ENCODE measurements around the gene ATP10B.
"Not testable (repeated sequence)": the region's sequence is repeated elsewhere in the genome, so short reads cannot be mapped to it uniquely, and the experiment has no call there.

ATP10B gene

GRCh38 chr5:160749026-160749425 is 103.0 kb downstream of the ATP10B start:
- no peak for DNase-seq

GRCh38 chr5:160747987-160748386 is 104.0 kb downstream of the ATP10B start:
- no peak for DNase-seq

- DNase-seq = no peak
Observed at GRCh38 chr5:160747559-160747958, 104.5 kb downstream of the ATP10B start.

- DNase-seq = no peak
Observed at GRCh38 chr5:160744268-160745101, 107.5 kb downstream of the ATP10B start.

- no peak for DNase-seq
Observed at GRCh38 chr5:160743027-160743426, 109.0 kb downstream of the ATP10B start.

GRCh38 chr5:160742446-160742845 is 109.6 kb downstream of the ATP10B start:
- DNase-seq = no peak

GRCh38 chr5:160727296-160727997 is 124.6 kb downstream of the ATP10B start:
- DNase-seq = no peak

- no peak for DNase-seq
Observed at GRCh38 chr5:160726721-160727120, 125.3 kb downstream of the ATP10B start.

- no peak for DNase-seq
Observed at GRCh38 chr5:160720822-160721221, 131.2 kb downstream of the ATP10B start.

- DNase-seq = not testable (repeated sequence)
Observed at GRCh38 chr5:160715508-160715907, 136.5 kb downstream of the ATP10B start.

GRCh38 chr5:160703547-160704189 is 148.3 kb downstream of the ATP10B start:
- DNase-seq = no peak

GRCh38 chr5:160702934-160703333 is 149.1 kb downstream of the ATP10B start:
- no peak for DNase-seq

- DNase-seq = no peak
Observed at GRCh38 chr5:160702311-160702803, 149.7 kb downstream of the ATP10B start.

GRCh38 chr5:160701403-160701802 is 150.6 kb downstream of the ATP10B start:
- no peak for DNase-seq

- DNase-seq = no peak
Observed at GRCh38 chr5:160699301-160699700, 152.7 kb downstream of the ATP10B start.

- no peak for DNase-seq
Observed at GRCh38 chr5:160697281-160697680, 154.7 kb downstream of the ATP10B start.

GRCh38 chr5:160694896-160695295 is 157.1 kb downstream of the ATP10B start:
- DNase-seq = no peak

- DNase-seq = no peak
Observed at GRCh38 chr5:160693831-160694465, 158.1 kb downstream of the ATP10B start.

GRCh38 chr5:160692271-160692670 is 159.7 kb downstream of the ATP10B start:
- no peak for DNase-seq

GRCh38 chr5:160685695-160686094 is 166.3 kb downstream of the ATP10B start:
- no peak for DNase-seq

- DNase-seq = no peak
Observed at GRCh38 chr5:160685219-160685618, 166.8 kb downstream of the ATP10B start.

- no peak for DNase-seq
Observed at GRCh38 chr5:160679567-160680309, 172.3 kb downstream of the ATP10B start.
